IMR-90 (cell line): ENCODE data around the gene FAHD1.

Experiments
- CEBPB ChIP-seq: IDR thresholded peaks from 2 replicates; pipeline ENCODE4 v1.6.1; 2012; ENCODE audit warnings: low read depth, low read length, improper control_type of control experiment
- CHD1 ChIP-seq: IDR thresholded peaks from 2 replicates; pipeline ENCODE4 v1.6.1; 2012; ENCODE audit warnings: low read depth, low read length, improper control_type of control experiment
- FOS ChIP-seq: fragments of 150-350 bp; IDR thresholded peaks from 2 replicates; pipeline ENCODE4 v1.6.1; 2016; ENCODE audit warnings: low read depth, low read length
- MAZ ChIP-seq: IDR thresholded peaks from 2 replicates; pipeline ENCODE4 v1.6.1; 2012; ENCODE audit warnings: low read depth, mild to moderate bottlenecking, low read length, improper control_type of control experiment, moderate library complexity, borderline replicate concordance
- MXI1 ChIP-seq: IDR thresholded peaks from 2 replicates; pipeline ENCODE4 v1.6.1; 2012; ENCODE audit warnings: low read depth, mild to moderate bottlenecking, low read length, moderate library complexity, borderline replicate concordance
- NFE2L2 ChIP-seq: fragments of 150-350 bp; IDR thresholded peaks from 2 replicates; pipeline ENCODE4 v1.6.1; 2016; ENCODE audit warnings: low read depth, mild to moderate bottlenecking, low read length
- POLR2A ChIP-seq: IDR thresholded peaks from 2 replicates; pipeline ENCODE4 v1.6.1; 2012; ENCODE audit warnings: mild to moderate bottlenecking, low read depth, low read length
- RAD21 ChIP-seq: IDR thresholded peaks from 2 replicates; pipeline ENCODE4 v1.6.1; 2012; ENCODE audit warnings: low read length, improper control_type of control experiment
- RFX5 ChIP-seq: IDR thresholded peaks from 2 replicates; pipeline ENCODE4 v1.8.0; 2012; ENCODE audit warnings: low read depth, mild to moderate bottlenecking, low read length, moderate library complexity
- SMC3 ChIP-seq: fragments of 150-350 bp; IDR thresholded peaks from 2 replicates; pipeline ENCODE4 v1.6.1; 2016; ENCODE audit warnings: low read depth, mild to moderate bottlenecking, antibody characterized with exemption, low read length, moderate library complexity
- TF ChIP-seq, protein P1 (sequence below): conservative IDR thresholded peaks from 2 replicates; pipeline ENCODE4 v1.5.1; 2012; ENCODE audit warnings: mild to moderate bottlenecking, low read depth, low read length, improper control_type of control experiment
- TF ChIP-seq, protein P2 (sequence below): fragments of 150-350 bp; IDR thresholded peaks from 2 replicates; pipeline ENCODE4 v1.6.1; 2016; ENCODE audit warnings: low read depth, mild to moderate bottlenecking, low read length, moderate library complexity, borderline replicate concordance

DNA sequence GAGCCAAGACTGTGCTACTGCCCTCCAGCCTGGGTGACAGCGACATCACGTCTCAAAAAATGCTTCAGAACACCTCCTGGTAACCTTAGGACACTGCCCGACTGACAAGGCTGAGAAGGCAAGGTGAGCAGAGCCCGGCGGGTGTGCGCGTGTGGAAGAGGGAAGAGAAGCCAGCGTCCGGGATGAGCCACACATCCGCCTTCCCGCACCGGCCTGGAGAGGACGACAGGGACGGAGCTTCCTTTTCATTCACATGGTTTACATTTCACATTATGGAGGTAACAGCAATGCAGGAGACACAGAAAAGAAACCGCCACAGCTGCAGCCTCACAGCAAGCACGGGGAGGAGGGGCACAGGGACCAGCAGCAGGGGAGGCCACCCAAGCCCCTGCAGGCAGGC lies 16.9 kb upstream of the FAHD1 start:
- TF ChIP-seq, protein P1, sequence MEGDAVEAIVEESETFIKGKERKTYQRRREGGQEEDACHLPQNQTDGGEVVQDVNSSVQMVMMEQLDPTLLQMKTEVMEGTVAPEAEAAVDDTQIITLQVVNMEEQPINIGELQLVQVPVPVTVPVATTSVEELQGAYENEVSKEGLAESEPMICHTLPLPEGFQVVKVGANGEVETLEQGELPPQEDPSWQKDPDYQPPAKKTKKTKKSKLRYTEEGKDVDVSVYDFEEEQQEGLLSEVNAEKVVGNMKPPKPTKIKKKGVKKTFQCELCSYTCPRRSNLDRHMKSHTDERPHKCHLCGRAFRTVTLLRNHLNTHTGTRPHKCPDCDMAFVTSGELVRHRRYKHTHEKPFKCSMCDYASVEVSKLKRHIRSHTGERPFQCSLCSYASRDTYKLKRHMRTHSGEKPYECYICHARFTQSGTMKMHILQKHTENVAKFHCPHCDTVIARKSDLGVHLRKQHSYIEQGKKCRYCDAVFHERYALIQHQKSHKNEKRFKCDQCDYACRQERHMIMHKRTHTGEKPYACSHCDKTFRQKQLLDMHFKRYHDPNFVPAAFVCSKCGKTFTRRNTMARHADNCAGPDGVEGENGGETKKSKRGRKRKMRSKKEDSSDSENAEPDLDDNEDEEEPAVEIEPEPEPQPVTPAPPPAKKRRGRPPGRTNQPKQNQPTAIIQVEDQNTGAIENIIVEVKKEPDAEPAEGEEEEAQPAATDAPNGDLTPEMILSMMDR = no peak
- no peak for TF ChIP-seq NFE2L2
- TF ChIP-seq POLR2A = no peak
- no peak for TF ChIP-seq FOS
- TF ChIP-seq RFX5 = no peak
- TF ChIP-seq RAD21 = no peak
- no peak for TF ChIP-seq CEBPB
- TF ChIP-seq MXI1 = no peak
- no peak for TF ChIP-seq SMC3
- no peak for TF ChIP-seq MAZ
- TF ChIP-seq, protein P2, sequence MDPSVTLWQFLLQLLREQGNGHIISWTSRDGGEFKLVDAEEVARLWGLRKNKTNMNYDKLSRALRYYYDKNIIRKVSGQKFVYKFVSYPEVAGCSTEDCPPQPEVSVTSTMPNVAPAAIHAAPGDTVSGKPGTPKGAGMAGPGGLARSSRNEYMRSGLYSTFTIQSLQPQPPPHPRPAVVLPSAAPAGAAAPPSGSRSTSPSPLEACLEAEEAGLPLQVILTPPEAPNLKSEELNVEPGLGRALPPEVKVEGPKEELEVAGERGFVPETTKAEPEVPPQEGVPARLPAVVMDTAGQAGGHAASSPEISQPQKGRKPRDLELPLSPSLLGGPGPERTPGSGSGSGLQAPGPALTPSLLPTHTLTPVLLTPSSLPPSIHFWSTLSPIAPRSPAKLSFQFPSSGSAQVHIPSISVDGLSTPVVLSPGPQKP = no peak
- TF ChIP-seq CHD1 = no peak
